ENCODE measurements around the gene METTL2A. TPM values are rescaled to one million over a fixed set of nuclear protein-coding genes. Genes with fewer than 3 reads are reported as not detected.
"Not testable (repeated sequence)": the region's sequence is repeated elsewhere in the genome, so short reads cannot be mapped to it uniquely, and the experiment has no call there.

Gene METTL2A, protein sequence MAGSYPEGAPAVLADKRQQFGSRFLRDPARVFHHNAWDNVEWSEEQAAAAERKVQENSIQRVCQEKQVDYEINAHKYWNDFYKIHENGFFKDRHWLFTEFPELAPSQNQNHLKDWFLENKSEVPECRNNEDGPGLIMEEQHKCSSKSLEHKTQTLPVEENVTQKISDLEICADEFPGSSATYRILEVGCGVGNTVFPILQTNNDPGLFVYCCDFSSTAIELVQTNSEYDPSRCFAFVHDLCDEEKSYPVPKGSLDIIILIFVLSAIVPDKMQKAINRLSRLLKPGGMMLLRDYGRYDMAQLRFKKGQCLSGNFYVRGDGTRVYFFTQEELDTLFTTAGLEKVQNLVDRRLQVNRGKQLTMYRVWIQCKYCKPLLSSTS
- total RNA-seq, result 10 to 100 TPM; 12.1 to 14.1 TPM
- 1 to 10 TPM; 6.3 TPM for polyA plus RNA-seq

DNA sequence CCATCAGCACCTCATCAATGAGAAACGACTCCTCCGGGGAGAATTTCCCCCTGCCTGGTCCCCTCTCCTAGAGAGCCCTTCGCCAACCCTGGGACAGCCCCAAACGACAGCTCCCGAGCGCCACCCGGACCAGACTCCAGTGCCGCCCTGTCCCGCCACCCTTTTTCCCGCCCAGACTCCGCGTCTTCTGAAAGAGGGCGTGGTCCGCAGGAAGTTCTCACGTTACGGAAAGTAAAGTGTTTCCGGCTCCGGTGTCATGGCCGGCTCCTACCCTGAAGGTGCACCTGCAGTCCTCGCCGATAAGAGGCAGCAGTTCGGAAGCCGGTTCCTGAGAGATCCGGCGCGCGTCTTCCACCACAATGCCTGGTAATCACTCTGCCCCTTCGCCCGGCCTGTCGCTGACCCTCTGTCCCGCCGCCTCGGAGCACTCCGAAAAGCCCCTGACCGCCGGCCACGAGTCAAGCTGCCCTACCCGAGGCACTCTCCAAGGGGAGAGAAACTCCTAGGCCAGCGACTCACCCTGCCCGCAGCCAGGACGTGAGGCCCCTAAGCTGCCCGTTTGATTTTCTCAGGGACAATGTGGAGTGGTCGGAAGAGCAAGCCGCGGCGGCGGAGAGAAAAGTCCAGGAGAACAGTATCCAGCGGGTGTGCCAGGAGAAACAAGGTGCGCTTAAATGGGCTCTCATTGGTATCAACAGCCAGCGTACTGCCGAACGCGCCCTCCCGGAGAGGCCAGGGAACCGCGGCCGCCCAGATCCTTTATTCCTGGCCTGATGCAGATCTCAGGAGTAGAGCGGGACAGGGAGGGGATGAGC is at the start of gene METTL2A:
Gene METTL2A (plus strand): TSS at position 251 of the 815 bp plus-strand sequence. CDS start 6 bp downstream, at position 257.
- TF ChIP-seq, protein P1, sequence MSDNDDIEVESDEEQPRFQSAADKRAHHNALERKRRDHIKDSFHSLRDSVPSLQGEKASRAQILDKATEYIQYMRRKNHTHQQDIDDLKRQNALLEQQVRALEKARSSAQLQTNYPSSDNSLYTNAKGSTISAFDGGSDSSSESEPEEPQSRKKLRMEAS (IDR thresholded peaks at IDR 0.05), result peak; percentile 58
- TF ChIP-seq GABPA (IDR thresholded peaks at IDR 0.05 in 1 of 2, conservative IDR thresholded peaks at IDR 0.05 in 1 of 2) (peak; percentile 86 to 97), EGR1 (IDR thresholded peaks at IDR 0.05; ENCODE audit: low read depth in 2 of 2) (peak in 1 of 2 donors; percentile 49), RAD21 (IDR thresholded peaks at IDR 0.05) (peak in 1 of 2 donors; percentile 28), YY1 (IDR thresholded peaks at IDR 0.05) (peak; percentile 98)
- TF ChIP-seq, protein P2, sequence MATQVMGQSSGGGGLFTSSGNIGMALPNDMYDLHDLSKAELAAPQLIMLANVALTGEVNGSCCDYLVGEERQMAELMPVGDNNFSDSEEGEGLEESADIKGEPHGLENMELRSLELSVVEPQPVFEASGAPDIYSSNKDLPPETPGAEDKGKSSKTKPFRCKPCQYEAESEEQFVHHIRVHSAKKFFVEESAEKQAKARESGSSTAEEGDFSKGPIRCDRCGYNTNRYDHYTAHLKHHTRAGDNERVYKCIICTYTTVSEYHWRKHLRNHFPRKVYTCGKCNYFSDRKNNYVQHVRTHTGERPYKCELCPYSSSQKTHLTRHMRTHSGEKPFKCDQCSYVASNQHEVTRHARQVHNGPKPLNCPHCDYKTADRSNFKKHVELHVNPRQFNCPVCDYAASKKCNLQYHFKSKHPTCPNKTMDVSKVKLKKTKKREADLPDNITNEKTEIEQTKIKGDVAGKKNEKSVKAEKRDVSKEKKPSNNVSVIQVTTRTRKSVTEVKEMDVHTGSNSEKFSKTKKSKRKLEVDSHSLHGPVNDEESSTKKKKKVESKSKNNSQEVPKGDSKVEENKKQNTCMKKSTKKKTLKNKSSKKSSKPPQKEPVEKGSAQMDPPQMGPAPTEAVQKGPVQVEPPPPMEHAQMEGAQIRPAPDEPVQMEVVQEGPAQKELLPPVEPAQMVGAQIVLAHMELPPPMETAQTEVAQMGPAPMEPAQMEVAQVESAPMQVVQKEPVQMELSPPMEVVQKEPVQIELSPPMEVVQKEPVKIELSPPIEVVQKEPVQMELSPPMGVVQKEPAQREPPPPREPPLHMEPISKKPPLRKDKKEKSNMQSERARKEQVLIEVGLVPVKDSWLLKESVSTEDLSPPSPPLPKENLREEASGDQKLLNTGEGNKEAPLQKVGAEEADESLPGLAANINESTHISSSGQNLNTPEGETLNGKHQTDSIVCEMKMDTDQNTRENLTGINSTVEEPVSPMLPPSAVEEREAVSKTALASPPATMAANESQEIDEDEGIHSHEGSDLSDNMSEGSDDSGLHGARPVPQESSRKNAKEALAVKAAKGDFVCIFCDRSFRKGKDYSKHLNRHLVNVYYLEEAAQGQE (IDR thresholded peaks at IDR 0.05), result peak; percentile 33
- TF ChIP-seq, protein P3, sequence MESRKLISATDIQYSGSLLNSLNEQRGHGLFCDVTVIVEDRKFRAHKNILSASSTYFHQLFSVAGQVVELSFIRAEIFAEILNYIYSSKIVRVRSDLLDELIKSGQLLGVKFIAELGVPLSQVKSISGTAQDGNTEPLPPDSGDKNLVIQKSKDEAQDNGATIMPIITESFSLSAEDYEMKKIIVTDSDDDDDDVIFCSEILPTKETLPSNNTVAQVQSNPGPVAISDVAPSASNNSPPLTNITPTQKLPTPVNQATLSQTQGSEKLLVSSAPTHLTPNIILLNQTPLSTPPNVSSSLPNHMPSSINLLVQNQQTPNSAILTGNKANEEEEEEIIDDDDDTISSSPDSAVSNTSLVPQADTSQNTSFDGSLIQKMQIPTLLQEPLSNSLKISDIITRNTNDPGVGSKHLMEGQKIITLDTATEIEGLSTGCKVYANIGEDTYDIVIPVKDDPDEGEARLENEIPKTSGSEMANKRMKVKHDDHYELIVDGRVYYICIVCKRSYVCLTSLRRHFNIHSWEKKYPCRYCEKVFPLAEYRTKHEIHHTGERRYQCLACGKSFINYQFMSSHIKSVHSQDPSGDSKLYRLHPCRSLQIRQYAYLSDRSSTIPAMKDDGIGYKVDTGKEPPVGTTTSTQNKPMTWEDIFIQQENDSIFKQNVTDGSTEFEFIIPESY (IDR thresholded peaks at IDR 0.05), result peak; percentile 58
- TF ChIP-seq, protein P4, sequence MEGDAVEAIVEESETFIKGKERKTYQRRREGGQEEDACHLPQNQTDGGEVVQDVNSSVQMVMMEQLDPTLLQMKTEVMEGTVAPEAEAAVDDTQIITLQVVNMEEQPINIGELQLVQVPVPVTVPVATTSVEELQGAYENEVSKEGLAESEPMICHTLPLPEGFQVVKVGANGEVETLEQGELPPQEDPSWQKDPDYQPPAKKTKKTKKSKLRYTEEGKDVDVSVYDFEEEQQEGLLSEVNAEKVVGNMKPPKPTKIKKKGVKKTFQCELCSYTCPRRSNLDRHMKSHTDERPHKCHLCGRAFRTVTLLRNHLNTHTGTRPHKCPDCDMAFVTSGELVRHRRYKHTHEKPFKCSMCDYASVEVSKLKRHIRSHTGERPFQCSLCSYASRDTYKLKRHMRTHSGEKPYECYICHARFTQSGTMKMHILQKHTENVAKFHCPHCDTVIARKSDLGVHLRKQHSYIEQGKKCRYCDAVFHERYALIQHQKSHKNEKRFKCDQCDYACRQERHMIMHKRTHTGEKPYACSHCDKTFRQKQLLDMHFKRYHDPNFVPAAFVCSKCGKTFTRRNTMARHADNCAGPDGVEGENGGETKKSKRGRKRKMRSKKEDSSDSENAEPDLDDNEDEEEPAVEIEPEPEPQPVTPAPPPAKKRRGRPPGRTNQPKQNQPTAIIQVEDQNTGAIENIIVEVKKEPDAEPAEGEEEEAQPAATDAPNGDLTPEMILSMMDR (IDR thresholded peaks at IDR 0.05; ENCODE audit: low read depth, low read length, missing input control), result peak; percentile 25
- H3K9me3 ChIP-seq (ENCODE audit: control insufficient read depth in 4 of 4, low read length in 3 of 4); H3K27me3 ChIP-seq (ENCODE audit: control insufficient read depth in 4 of 4, insufficient read depth in 4 of 4, low read length in 3 of 4): not testable (repeated sequence)
- H3K9ac ChIP-seq (ENCODE audit: low read depth in 1 of 2, low read length in 2 of 2), result peak within 1 kb of the TSS in 1 of 2 donors; percentile 74
- peaks cover 3 to 13% (median 11%) of the 10 kb centered on the region in 4 donors for H3K4me1 ChIP-seq (ENCODE audit: control insufficient read depth in 4 of 4, insufficient read depth in 4 of 4, low read length in 3 of 4)
- peak; percentile 82 for DNase-seq (ENCODE audit: low spot score)
- peak within 1 kb of the TSS; percentile 55 to 80 (median 75) for H3K4me3 ChIP-seq (ENCODE audit: low read depth in 1 of 3, low read length in 3 of 3)
- under 1% methylated on average over 58 of the region's 58 CpGs for WGBS
- peak within 1 kb of the TSS in 1 of 2 donors; percentile 13 for H3K27ac ChIP-seq (ENCODE audit: low read depth in 1 of 2, low read length in 2 of 2)
- H3K36me3 ChIP-seq (ENCODE audit: control insufficient read depth in 4 of 4, insufficient read depth in 3 of 4, low read depth in 1 of 4, low read length in 3 of 4), result peaks cover 1 to 10% (median 7%) of the 10 kb centered on the region in 4 donors

DNA sequence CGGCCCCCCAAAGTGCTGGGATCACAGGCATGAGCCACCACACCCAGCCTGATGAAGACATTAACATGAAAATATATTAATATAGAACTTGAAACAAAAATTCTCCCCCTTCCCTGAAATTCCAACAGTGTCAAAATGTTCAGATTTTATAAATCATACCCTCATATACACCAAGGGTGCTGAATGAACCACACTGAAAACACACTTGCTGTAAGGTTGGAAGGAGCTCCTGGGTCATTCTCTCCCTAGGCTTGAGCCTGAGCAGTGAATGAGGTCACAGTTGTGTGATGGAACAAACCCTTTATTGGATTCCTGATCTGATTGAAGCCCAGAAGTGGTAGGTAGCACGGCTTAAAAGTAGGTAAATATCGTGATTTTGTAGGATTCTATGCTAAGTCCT is 43.4 kb upstream of the METTL2A start, which contains the start of gene EFCAB3:
Gene EFCAB3 (plus strand): TSS at position 301 of the 400 bp plus-strand sequence. CDS start 2,427 bp downstream, outside the sequence.
- no peak for TF ChIP-seq NR2F2 (IDR thresholded peaks at IDR 0.05)
- TF ChIP-seq SP1 (IDR thresholded peaks at IDR 0.05), result no peak
- no peaks in the 10 kb centered on the region for H3K9me3 ChIP-seq (ENCODE audit: control insufficient read depth in 4 of 4, low read length in 3 of 4)

More for the DNA sequence above, 43.4 kb upstream of the METTL2A start, which contains the start of gene EFCAB3:
- DNase-seq (ENCODE audit: low spot score), result no peak
- Histone ChIP-seq H3K27me3 (ENCODE audit: control insufficient read depth in 4 of 4, insufficient read depth in 4 of 4, low read length in 3 of 4) (peaks cover 0 to 7% (median 0%) of the 10 kb centered on the region in 4 donors), H3K36me3 (ENCODE audit: control insufficient read depth in 4 of 4, insufficient read depth in 3 of 4, low read depth in 1 of 4, low read length in 3 of 4) (no peaks in the 10 kb centered on the region), H3K4me3 (ENCODE audit: low read depth in 1 of 3, low read length in 3 of 3) (no peak within 1 kb of the TSS), H3K27ac (ENCODE audit: low read depth in 1 of 2, low read length in 2 of 2) (no peak within 1 kb of the TSS), H3K9ac (ENCODE audit: low read depth in 1 of 2, low read length in 2 of 2) (no peak within 1 kb of the TSS), H3K4me1 (ENCODE audit: control insufficient read depth in 4 of 4, insufficient read depth in 4 of 4, low read length in 3 of 4) (no peaks in the 10 kb centered on the region)
- 86% methylated on average over 3 of the region's 3 CpGs for WGBS
